Effector CD4-positive, alpha-beta T cell (primary cell): ENCODE data around the gene NAPEPLD.
"Not testable (repeated sequence)": the region's sequence is repeated elsewhere in the genome, so short reads cannot be mapped to it uniquely, and the experiment has no call there.

Source experiments
- DNase-seq: peaks from one replicate; pipeline ENCODE4 v3.0.0-alpha.2; 2020

NAPEPLD gene

GRCh38 chr7:103059471-103059870 lies 89.4 kb downstream of the NAPEPLD start:
- no peak for DNase-seq

- DNase-seq, result no peak
Observed at GRCh38 chr7:103058122-103058521, 90.8 kb downstream of the NAPEPLD start.

GRCh38 chr7:103056006-103056405 lies 92.9 kb downstream of the NAPEPLD start:
- not testable (repeated sequence) for DNase-seq

GRCh38 chr7:103051519-103051918 lies 97.4 kb downstream of the NAPEPLD start:
- no peak for DNase-seq
